Keratinocyte (primary cell): ENCODE results near the gene NUP98. TPM values are rescaled to one million over a fixed set of nuclear protein-coding genes. Genes with fewer than 3 reads are reported as not detected.

Experiments
- DNase-seq: peaks from one replicate; pipeline ENCODE4 v3.0.0-alpha.2; 2011; ENCODE audit warnings: low read depth, missing footprints, low spot score
- FAIRE-seq: peaks from 2 replicates; lab custom pipeline; 2011; peaks lifted over from hg19 to GRCh38; lab: Jason Lieb, UNC
- H2AFZ ChIP-seq: 2 replicates; pipeline ENCODE4 v1.6.0; 2012; ENCODE audit warnings: low read length, control low read depth, inconsistent platforms; ENCODE audit not compliant: control insufficient read depth
- H3K27ac ChIP-seq: 2 replicates; pipeline ENCODE4 v1.5.1; 2011; ENCODE audit warnings: low read length; ENCODE audit not compliant: control insufficient read depth, insufficient read depth
- H3K27me3 ChIP-seq: 3 replicates; pipeline ENCODE4 v1.6.0; 2011; ENCODE audit warnings: low read length; ENCODE audit not compliant: control insufficient read depth, insufficient read depth; ENCODE audit errors: extremely low read depth
- H3K36me3 ChIP-seq, 2 experiments: 2 replicates in 1 of 2; 3 replicates in 1 of 2; pipeline ENCODE4 v1.5.1; 2011; ENCODE audit warnings: low read length in 2 of 2, mild to moderate bottlenecking in 1 of 2; ENCODE audit not compliant: control insufficient read depth in 2 of 2, insufficient read depth in 2 of 2; ENCODE audit errors: extremely low read depth in 1 of 2
- H3K4me1 ChIP-seq: 3 replicates; pipeline ENCODE4 v1.5.1; 2011; ENCODE audit warnings: low read length; ENCODE audit not compliant: control insufficient read depth, insufficient read depth; ENCODE audit errors: extremely low read depth
- H3K4me2 ChIP-seq: 3 replicates; pipeline ENCODE4 v1.6.0; 2011; ENCODE audit warnings: low read depth, low read length; ENCODE audit not compliant: control insufficient read depth, insufficient read depth; ENCODE audit errors: extremely low read depth
- H3K4me3 ChIP-seq, 3 experiments: fragments of 200-600 bp in 1 of 3; sonication (generic) in 1 of 3; 2 replicates in 2 of 3; 3 replicates in 1 of 3; pipeline ENCODE4 v1.5.1; 2011 to 2016; ENCODE audit warnings: low read length in 3 of 3, mild to moderate bottlenecking in 3 of 3, control low read depth in 2 of 3, inconsistent platforms in 1 of 3, low read depth in 1 of 3, mixed read lengths in 1 of 3, mixed run types in 1 of 3, moderate library complexity in 1 of 3; ENCODE audit not compliant: control insufficient read depth in 2 of 3, insufficient read depth in 2 of 3; ENCODE audit errors: extremely low read depth in 1 of 3
- H3K79me2 ChIP-seq: 2 replicates; pipeline ENCODE4 v1.6.0; 2012; ENCODE audit warnings: low read length; ENCODE audit not compliant: control insufficient read depth, insufficient read depth
- H3K9ac ChIP-seq: 3 replicates; pipeline ENCODE4 v1.6.0; 2011; ENCODE audit warnings: low read length; ENCODE audit not compliant: control insufficient read depth, insufficient read depth; ENCODE audit errors: extremely low read depth
- H3K9me1 ChIP-seq: 3 replicates; pipeline ENCODE4 v1.6.0; 2011; ENCODE audit warnings: low read length; ENCODE audit not compliant: control insufficient read depth, insufficient read depth; ENCODE audit errors: extremely low read depth
- H3K9me3 ChIP-seq: 2 replicates; pipeline ENCODE4 v1.5.1; 2012; ENCODE audit warnings: low read depth, low read length; ENCODE audit not compliant: control insufficient read depth
- H4K20me1 ChIP-seq: 3 replicates; pipeline ENCODE4 v1.6.0; 2011; ENCODE audit warnings: low read length; ENCODE audit not compliant: control insufficient read depth, insufficient read depth; ENCODE audit errors: extremely low read depth
- CTCF ChIP-seq, 3 experiments: IDR thresholded peaks in 1 of 3; conservative IDR thresholded peaks in 1 of 3; optimal IDR thresholded peaks in 1 of 3; 2 replicates in 2 of 3; 3 replicates in 1 of 3; pipeline versions ENCODE3 to v1.5.1; 2011; ENCODE audit warnings: low read length in 3 of 3, mild to moderate bottlenecking in 3 of 3, moderate library complexity in 2 of 3, control low read depth in 1 of 3, inconsistent platforms in 1 of 3; ENCODE audit not compliant: insufficient read depth in 2 of 3; ENCODE audit errors: extremely low read depth in 1 of 3
- EZH2 ChIP-seq: IDR thresholded peaks from one replicate; pipeline ENCODE4 v1.6.1; 2012; ENCODE audit warnings: inconsistent platforms, mild to moderate bottlenecking, low read length, moderate library complexity
- dilution Hi-C: fragments of 300-500 bp; cut with MboI; formaldehyde crosslinking; loops from one replicate; pipeline ENCODE4 v1.7.0; 2020; ENCODE audit warnings: low sequenced_read_pairs; ENCODE audit not compliant: extremely low pct_ligation_motif_present
- polyA plus RNA-seq, 5 experiments: library from polyadenylated mRNA; depleted of rRNA in 3 of 5; stranded (reverse) in 3 of 5; stranded (forward) in 1 of 5; unstranded in 1 of 5; fragments of >200 nt; gene quantifications; 1 replicate in 1 of 5; 2 replicates in 3 of 5; 3 replicates in 1 of 5; pipeline versions ENCODE4 v1.2.1 to v1.2.3, GENCODE V29; 2011 to 2012; ENCODE audit warnings: missing spikeins in 2 of 5, low read depth in 1 of 5, low replicate concordance in 1 of 5

NUP98 gene
- polyA plus RNA-seq, 1 donor (not counting 4 experiments of a cell fraction or from before 2014, with no cell fraction given), result 66.9 TPM

GRCh38 chr11:3684819-3685172 is 112.6 kb downstream of the NUP98 start:
- FAIRE-seq (no peak), DNase-seq (no peak)
- no peaks in the 10 kb centered on the region for H3K4me1 ChIP-seq
- H3K4me3 ChIP-seq, result no peak overlapping the region
- peaks cover 24 to 27% of the 10 kb centered on the region in 2 experiments for H3K36me3 ChIP-seq
- no peaks in the 10 kb centered on the region for H4K20me1 ChIP-seq
- no peak overlapping the region for H2AFZ ChIP-seq
- no peak overlapping the region for H3K4me2 ChIP-seq
- H3K9me3 ChIP-seq, result no peaks in the 10 kb centered on the region
- H3K9ac ChIP-seq, result no peak overlapping the region
- H3K27ac ChIP-seq, result no peak overlapping the region
- H3K27me3 ChIP-seq, result no peaks in the 10 kb centered on the region
- no peaks in the 10 kb centered on the region for H3K9me1 ChIP-seq
- dilution Hi-C loops, result no loop called here
- H3K79me2 ChIP-seq, result no peaks in the 10 kb centered on the region
- no peak for TF ChIP-seq CTCF (optimal IDR thresholded peaks at IDR 0.05 in 1 of 3, IDR thresholded peaks at IDR 0.05 in 1 of 3, conservative IDR thresholded peaks at IDR 0.05 in 1 of 3; ENCODE audit: extremely low read depth in 1 of 3, insufficient read depth in 2 of 3, low read length in 3 of 3)
- no peak for TF ChIP-seq EZH2

- H3K36me3 ChIP-seq, result peaks cover 25 to 29% of the 10 kb centered on the region in 2 experiments
- TF ChIP-seq EZH2 (no peak), CTCF (optimal IDR thresholded peaks at IDR 0.05 in 1 of 3, IDR thresholded peaks at IDR 0.05 in 1 of 3, conservative IDR thresholded peaks at IDR 0.05 in 1 of 3; ENCODE audit: extremely low read depth in 1 of 3, insufficient read depth in 2 of 3, low read length in 3 of 3) (no peak)
- dilution Hi-C loops, result no loop called here
Measured at GRCh38 chr11:3684129-3684818, 113.1 kb downstream of the NUP98 start.

More at GRCh38 chr11:3684129-3684818, 113.1 kb downstream of the NUP98 start:
- H3K9me3 ChIP-seq, result no peaks in the 10 kb centered on the region
- H3K27ac ChIP-seq, result no peak overlapping the region
- no peaks in the 10 kb centered on the region for H3K9me1 ChIP-seq
- no peak overlapping the region for H2AFZ ChIP-seq
- no peaks in the 10 kb centered on the region for H4K20me1 ChIP-seq
- H3K4me2 ChIP-seq, result no peak overlapping the region
- H3K79me2 ChIP-seq, result no peaks in the 10 kb centered on the region
- no peaks in the 10 kb centered on the region for H3K27me3 ChIP-seq
- H3K4me1 ChIP-seq, result no peaks in the 10 kb centered on the region
- FAIRE-seq (no peak), DNase-seq (no peak)
- no peak overlapping the region for H3K9ac ChIP-seq
- no peak overlapping the region for H3K4me3 ChIP-seq
